Measurements from ENCODE around the gene RRM2.

Gene RRM2

GRCh38 chr2:10080536-10081304, 41.8 kb upstream of the RRM2 start:
- peak overlapping the region; percentile 62 to 70 for H3K9ac ChIP-seq (ENCODE audit: low read length in 2 of 2)
- H3K9me3 ChIP-seq (ENCODE audit: control insufficient read depth in 2 of 2, low read length in 2 of 2): no peaks in the 10 kb centered on the region
- peaks cover 45% of the 10 kb centered on the region for H3K4me1 ChIP-seq (ENCODE audit: control insufficient read depth, insufficient read depth, low read length)
- peak overlapping the region; percentile 36 to 78 for H3K4me3 ChIP-seq (ENCODE audit: low read length in 2 of 2)
- H3K27ac ChIP-seq (ENCODE audit: low read length): peak overlapping the region; percentile 80
- H3K27me3 ChIP-seq (ENCODE audit: control insufficient read depth in 1 of 2, insufficient read depth in 2 of 2, low read length in 2 of 2): no peaks in the 10 kb centered on the region
- H3K36me3 ChIP-seq (ENCODE audit: control insufficient read depth in 2 of 2, insufficient read depth in 2 of 2, low read length in 2 of 2): no peaks in the 10 kb centered on the region

GRCh38 chr2:10083046-10083445, 39.5 kb upstream of the RRM2 start:
- H3K27ac ChIP-seq (ENCODE audit: low read length): peak overlapping the region; percentile 55
- peak overlapping the region in 1 of 2 donors; percentile 2 for H3K9ac ChIP-seq (ENCODE audit: low read length in 2 of 2)
- H3K27me3 ChIP-seq (ENCODE audit: control insufficient read depth in 1 of 2, insufficient read depth in 2 of 2, low read length in 2 of 2): no peaks in the 10 kb centered on the region
- no peaks in the 10 kb centered on the region for H3K36me3 ChIP-seq (ENCODE audit: control insufficient read depth in 2 of 2, insufficient read depth in 2 of 2, low read length in 2 of 2)
- no peaks in the 10 kb centered on the region for H3K9me3 ChIP-seq (ENCODE audit: control insufficient read depth in 2 of 2, low read length in 2 of 2)
- peak overlapping the region; percentile 35 to 36 for H3K4me3 ChIP-seq (ENCODE audit: low read length in 2 of 2)
- peaks cover 45% of the 10 kb centered on the region for H3K4me1 ChIP-seq (ENCODE audit: control insufficient read depth, insufficient read depth, low read length)

GRCh38 chr2:10083692-10084211, 38.8 kb upstream of the RRM2 start:
- Histone ChIP-seq H3K9ac (ENCODE audit: low read length in 2 of 2) (peak overlapping the region in 1 of 2 donors; percentile 2), H3K27ac (ENCODE audit: low read length) (peak overlapping the region; percentile 55), H3K27me3 (ENCODE audit: control insufficient read depth in 1 of 2, insufficient read depth in 2 of 2, low read length in 2 of 2) (no peaks in the 10 kb centered on the region), H3K4me3 (ENCODE audit: low read length in 2 of 2) (peak overlapping the region; percentile 35 to 36), H3K4me1 (ENCODE audit: control insufficient read depth, insufficient read depth, low read length) (peaks cover 38% of the 10 kb centered on the region), H3K9me3 (ENCODE audit: control insufficient read depth in 2 of 2, low read length in 2 of 2) (no peaks in the 10 kb centered on the region), H3K36me3 (ENCODE audit: control insufficient read depth in 2 of 2, insufficient read depth in 2 of 2, low read length in 2 of 2) (no peaks in the 10 kb centered on the region)

- Histone ChIP-seq H3K9me3 (ENCODE audit: control insufficient read depth in 2 of 2, low read length in 2 of 2) (no peaks in the 10 kb centered on the region), H3K27ac (ENCODE audit: low read length) (no peak overlapping the region), H3K9ac (ENCODE audit: low read length in 2 of 2) (no peak overlapping the region), H3K36me3 (ENCODE audit: control insufficient read depth in 2 of 2, insufficient read depth in 2 of 2, low read length in 2 of 2) (no peaks in the 10 kb centered on the region), H3K4me3 (ENCODE audit: low read length in 2 of 2) (no peak overlapping the region), H3K27me3 (ENCODE audit: control insufficient read depth in 1 of 2, insufficient read depth in 2 of 2, low read length in 2 of 2) (no peaks in the 10 kb centered on the region), H3K4me1 (ENCODE audit: control insufficient read depth, insufficient read depth, low read length) (peaks cover 32% of the 10 kb centered on the region)
These were observed 38.2 kb upstream of the RRM2 start for GRCh38 chr2:10084223-10084865.

- H3K4me1 ChIP-seq (ENCODE audit: control insufficient read depth, insufficient read depth, low read length): peaks cover 31% of the 10 kb centered on the region
- no peaks in the 10 kb centered on the region for H3K27me3 ChIP-seq (ENCODE audit: control insufficient read depth in 1 of 2, insufficient read depth in 2 of 2, low read length in 2 of 2)
- H3K4me3 ChIP-seq (ENCODE audit: low read length in 2 of 2): no peak overlapping the region
- H3K9me3 ChIP-seq (ENCODE audit: control insufficient read depth in 2 of 2, low read length in 2 of 2): no peaks in the 10 kb centered on the region
- no peak overlapping the region for H3K9ac ChIP-seq (ENCODE audit: low read length in 2 of 2)
- H3K36me3 ChIP-seq (ENCODE audit: control insufficient read depth in 2 of 2, insufficient read depth in 2 of 2, low read length in 2 of 2): no peaks in the 10 kb centered on the region
- no peak overlapping the region for H3K27ac ChIP-seq (ENCODE audit: low read length)
These were observed 37.4 kb upstream of the RRM2 start for GRCh38 chr2:10085043-10085667.

- Histone ChIP-seq H3K36me3 (ENCODE audit: control insufficient read depth in 2 of 2, insufficient read depth in 2 of 2, low read length in 2 of 2) (no peaks in the 10 kb centered on the region), H3K4me3 (ENCODE audit: low read length in 2 of 2) (no peak overlapping the region), H3K27ac (ENCODE audit: low read length) (no peak overlapping the region), H3K27me3 (ENCODE audit: control insufficient read depth in 1 of 2, insufficient read depth in 2 of 2, low read length in 2 of 2) (no peaks in the 10 kb centered on the region), H3K4me1 (ENCODE audit: control insufficient read depth, insufficient read depth, low read length) (peaks cover 27% of the 10 kb centered on the region), H3K9ac (ENCODE audit: low read length in 2 of 2) (no peak overlapping the region), H3K9me3 (ENCODE audit: control insufficient read depth in 2 of 2, low read length in 2 of 2) (no peaks in the 10 kb centered on the region)
These were observed 36.9 kb upstream of the RRM2 start for GRCh38 chr2:10085668-10086059.

GRCh38 chr2:10086950-10087349, 35.6 kb upstream of the RRM2 start:
- Histone ChIP-seq H3K4me3 (ENCODE audit: low read length in 2 of 2) (no peak overlapping the region), H3K27me3 (ENCODE audit: control insufficient read depth in 1 of 2, insufficient read depth in 2 of 2, low read length in 2 of 2) (peaks cover 3 to 6% of the 10 kb centered on the region in 2 donors), H3K27ac (ENCODE audit: low read length) (no peak overlapping the region)

GRCh38 chr2:10087360-10087759, 35.2 kb upstream of the RRM2 start:
- H3K4me1 ChIP-seq (ENCODE audit: control insufficient read depth, insufficient read depth, low read length): peaks cover 28% of the 10 kb centered on the region

More at GRCh38 chr2:10086950-10087349, 35.6 kb upstream of the RRM2 start:
- H3K36me3 ChIP-seq (ENCODE audit: control insufficient read depth in 2 of 2, insufficient read depth in 2 of 2, low read length in 2 of 2): no peaks in the 10 kb centered on the region
- H3K4me1 ChIP-seq (ENCODE audit: control insufficient read depth, insufficient read depth, low read length): peaks cover 28% of the 10 kb centered on the region
- no peak overlapping the region for H3K9ac ChIP-seq (ENCODE audit: low read length in 2 of 2)
- H3K9me3 ChIP-seq (ENCODE audit: control insufficient read depth in 2 of 2, low read length in 2 of 2): no peaks in the 10 kb centered on the region

GRCh38 chr2:10089565-10090190, 32.9 kb upstream of the RRM2 start:
- peaks cover 9% of the 10 kb centered on the region for H3K4me1 ChIP-seq (ENCODE audit: control insufficient read depth, insufficient read depth, low read length)
- no peaks in the 10 kb centered on the region for H3K36me3 ChIP-seq (ENCODE audit: control insufficient read depth in 2 of 2, insufficient read depth in 2 of 2, low read length in 2 of 2)
- no peak overlapping the region for H3K9ac ChIP-seq (ENCODE audit: low read length in 2 of 2)
- peaks cover 6% of the 10 kb centered on the region in 2 donors for H3K27me3 ChIP-seq (ENCODE audit: control insufficient read depth in 1 of 2, insufficient read depth in 2 of 2, low read length in 2 of 2)
- H3K9me3 ChIP-seq (ENCODE audit: control insufficient read depth in 2 of 2, low read length in 2 of 2): no peaks in the 10 kb centered on the region
- no peak overlapping the region for H3K27ac ChIP-seq (ENCODE audit: low read length)
- H3K4me3 ChIP-seq (ENCODE audit: low read length in 2 of 2): no peak overlapping the region

More at GRCh38 chr2:10087360-10087759, 35.2 kb upstream of the RRM2 start:
- no peak overlapping the region for H3K27ac ChIP-seq (ENCODE audit: low read length)
- no peaks in the 10 kb centered on the region for H3K36me3 ChIP-seq (ENCODE audit: control insufficient read depth in 2 of 2, insufficient read depth in 2 of 2, low read length in 2 of 2)
- peaks cover 3 to 6% of the 10 kb centered on the region in 2 donors for H3K27me3 ChIP-seq (ENCODE audit: control insufficient read depth in 1 of 2, insufficient read depth in 2 of 2, low read length in 2 of 2)
- H3K4me3 ChIP-seq (ENCODE audit: low read length in 2 of 2): no peak overlapping the region
- no peak overlapping the region for H3K9ac ChIP-seq (ENCODE audit: low read length in 2 of 2)
- H3K9me3 ChIP-seq (ENCODE audit: control insufficient read depth in 2 of 2, low read length in 2 of 2): no peaks in the 10 kb centered on the region

GRCh38 chr2:10091182-10091888, 31.2 kb upstream of the RRM2 start:
- peak overlapping the region; percentile 7 to 49 for H3K4me3 ChIP-seq (ENCODE audit: low read length in 2 of 2)
- no peak overlapping the region for H3K27ac ChIP-seq (ENCODE audit: low read length)
- no peak overlapping the region for H3K9ac ChIP-seq (ENCODE audit: low read length in 2 of 2)
- H3K4me1 ChIP-seq (ENCODE audit: control insufficient read depth, insufficient read depth, low read length): peaks cover 9% of the 10 kb centered on the region
- no peaks in the 10 kb centered on the region for H3K9me3 ChIP-seq (ENCODE audit: control insufficient read depth in 2 of 2, low read length in 2 of 2)
- H3K27me3 ChIP-seq (ENCODE audit: control insufficient read depth in 1 of 2, insufficient read depth in 2 of 2, low read length in 2 of 2): peaks cover 6% of the 10 kb centered on the region in 2 donors
- no peaks in the 10 kb centered on the region for H3K36me3 ChIP-seq (ENCODE audit: control insufficient read depth in 2 of 2, insufficient read depth in 2 of 2, low read length in 2 of 2)
